HFF-Myc (cell line): ENCODE results near the gene C11orf97.

ENCODE experiments used
- DNase-seq: peaks from one replicate; pipeline ENCODE4 v3.0.0-alpha.2; 2011; ENCODE audit warnings: low read depth; ENCODE audit errors: extremely low read depth
- H3K4me3 ChIP-seq: replicated peaks from 2 replicates; pipeline ENCODE4 v1.5.1; 2011; ENCODE audit warnings: low read depth, mild to moderate bottlenecking, control low read depth, low read length
- CTCF ChIP-seq: IDR thresholded peaks from 2 replicates; pipeline ENCODE4 v1.5.1; 2012; ENCODE audit warnings: mild to moderate bottlenecking, low read depth, low read length, control low read depth; ENCODE audit errors: missing control alignments

Gene C11orf97

GRCh38 chr11:94557992-94558391 is 45.7 kb downstream of the C11orf97 start:
- TF ChIP-seq CTCF = no peak
- DNase-seq = no peak
- H3K4me3 ChIP-seq = no peak overlapping the region

GRCh38 chr11:94558468-94558867 is 46.2 kb downstream of the C11orf97 start:
- TF ChIP-seq CTCF = no peak
- no peak for DNase-seq
- H3K4me3 ChIP-seq = no peak overlapping the region

- DNase-seq = no peak
- no peak overlapping the region for H3K4me3 ChIP-seq
- TF ChIP-seq CTCF = no peak
Observed at GRCh38 chr11:94558932-94559331, 46.7 kb downstream of the C11orf97 start.

- DNase-seq = no peak
- no peak overlapping the region for H3K4me3 ChIP-seq
- no peak for TF ChIP-seq CTCF
Observed at GRCh38 chr11:94559361-94559760, 47.1 kb downstream of the C11orf97 start.

GRCh38 chr11:94560834-94561233 is 48.6 kb downstream of the C11orf97 start:
- DNase-seq = no peak
- TF ChIP-seq CTCF = no peak
- H3K4me3 ChIP-seq = no peak overlapping the region

- peak; percentile 38 for TF ChIP-seq CTCF
- no peak overlapping the region for H3K4me3 ChIP-seq
- peak; percentile 26 for DNase-seq
Observed at GRCh38 chr11:94563176-94563847, 51.1 kb downstream of the C11orf97 start.
